ENCODE data around the gene HOXD8. TPM values are rescaled to one million over a fixed set of nuclear protein-coding genes. Genes with fewer than 3 reads are reported as not detected.

Gene HOXD8
- total RNA-seq, 1 experiment from 2014 or later, result not detected

DNA sequence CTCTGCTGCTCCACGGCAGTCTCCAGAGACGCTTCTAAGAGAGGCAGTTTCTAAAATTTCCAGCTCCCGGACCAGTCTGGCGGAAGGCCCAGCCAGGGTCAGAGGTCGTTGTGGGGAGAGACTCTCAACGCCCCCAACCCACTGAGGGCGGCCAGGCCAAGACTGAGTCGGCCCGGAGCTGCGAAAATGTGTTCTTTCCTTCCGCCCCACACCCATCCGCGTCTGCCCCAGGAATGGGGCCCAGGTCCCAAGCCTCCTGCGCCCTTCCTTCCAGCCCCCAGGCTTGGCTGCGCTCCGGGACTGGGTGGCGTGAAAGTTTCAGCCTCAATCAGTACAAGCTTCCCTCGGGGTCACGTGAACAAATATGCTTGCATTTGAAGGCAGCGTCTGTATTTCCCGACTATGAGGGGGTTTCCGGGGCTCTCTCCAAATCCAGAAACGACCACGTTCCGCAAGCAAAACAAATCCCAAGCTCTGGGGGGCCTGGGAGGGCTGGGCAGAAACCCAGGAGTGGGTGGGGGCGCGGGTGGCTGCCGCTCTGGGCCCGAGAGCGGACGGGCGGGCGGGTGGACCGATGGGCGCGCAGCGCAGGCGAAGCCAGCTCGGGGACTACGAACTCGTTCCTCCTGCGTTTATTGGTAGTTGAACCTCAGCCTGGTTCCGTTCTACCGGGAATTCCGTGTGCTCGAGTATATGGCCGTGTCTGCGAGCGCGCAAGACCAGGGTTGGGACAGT, 30.9 kb downstream of the HOXD8 start:
- no peak for DNase-seq (ENCODE audit: unreplicated experiment)
- intact Hi-C loops (cut with micrococcal nuclease), result no loop called here
- ChIA-PET CTCF (interaction anchor here (2.2 kb wide), 1 partner anchor 19 kb away, joined by 10 read pairs; no protein-coding TSS in a partner anchor), POLR2A (interaction anchor here (0.7 kb wide), 1 partner anchor 297 kb away, joined by 3 read pairs; no protein-coding TSS in a partner anchor)
- Mint-ChIP-seq H3K27ac (ENCODE audit: low read depth, unreplicated experiment) (no peak overlapping the region), H3K9me3 (ENCODE audit: unreplicated experiment) (peaks cover 8% of the 10 kb centered on the region), H3K27me3 (ENCODE audit: insufficient read depth, unreplicated experiment) (no peaks in the 10 kb centered on the region), H3K36me3 (ENCODE audit: insufficient read depth, unreplicated experiment) (peaks cover 3% of the 10 kb centered on the region), H3K4me1 (ENCODE audit: insufficient read depth, unreplicated experiment) (no peaks in the 10 kb centered on the region), H3K4me3 (ENCODE audit: unreplicated experiment) (no peak overlapping the region)
- BruUV-seq (replicated peaks), result no TSS peak
- TF ChIP-seq, protein P1, sequence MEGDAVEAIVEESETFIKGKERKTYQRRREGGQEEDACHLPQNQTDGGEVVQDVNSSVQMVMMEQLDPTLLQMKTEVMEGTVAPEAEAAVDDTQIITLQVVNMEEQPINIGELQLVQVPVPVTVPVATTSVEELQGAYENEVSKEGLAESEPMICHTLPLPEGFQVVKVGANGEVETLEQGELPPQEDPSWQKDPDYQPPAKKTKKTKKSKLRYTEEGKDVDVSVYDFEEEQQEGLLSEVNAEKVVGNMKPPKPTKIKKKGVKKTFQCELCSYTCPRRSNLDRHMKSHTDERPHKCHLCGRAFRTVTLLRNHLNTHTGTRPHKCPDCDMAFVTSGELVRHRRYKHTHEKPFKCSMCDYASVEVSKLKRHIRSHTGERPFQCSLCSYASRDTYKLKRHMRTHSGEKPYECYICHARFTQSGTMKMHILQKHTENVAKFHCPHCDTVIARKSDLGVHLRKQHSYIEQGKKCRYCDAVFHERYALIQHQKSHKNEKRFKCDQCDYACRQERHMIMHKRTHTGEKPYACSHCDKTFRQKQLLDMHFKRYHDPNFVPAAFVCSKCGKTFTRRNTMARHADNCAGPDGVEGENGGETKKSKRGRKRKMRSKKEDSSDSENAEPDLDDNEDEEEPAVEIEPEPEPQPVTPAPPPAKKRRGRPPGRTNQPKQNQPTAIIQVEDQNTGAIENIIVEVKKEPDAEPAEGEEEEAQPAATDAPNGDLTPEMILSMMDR (IDR thresholded peaks at IDR 0.05; ENCODE audit: unreplicated experiment), result no peak

DNA sequence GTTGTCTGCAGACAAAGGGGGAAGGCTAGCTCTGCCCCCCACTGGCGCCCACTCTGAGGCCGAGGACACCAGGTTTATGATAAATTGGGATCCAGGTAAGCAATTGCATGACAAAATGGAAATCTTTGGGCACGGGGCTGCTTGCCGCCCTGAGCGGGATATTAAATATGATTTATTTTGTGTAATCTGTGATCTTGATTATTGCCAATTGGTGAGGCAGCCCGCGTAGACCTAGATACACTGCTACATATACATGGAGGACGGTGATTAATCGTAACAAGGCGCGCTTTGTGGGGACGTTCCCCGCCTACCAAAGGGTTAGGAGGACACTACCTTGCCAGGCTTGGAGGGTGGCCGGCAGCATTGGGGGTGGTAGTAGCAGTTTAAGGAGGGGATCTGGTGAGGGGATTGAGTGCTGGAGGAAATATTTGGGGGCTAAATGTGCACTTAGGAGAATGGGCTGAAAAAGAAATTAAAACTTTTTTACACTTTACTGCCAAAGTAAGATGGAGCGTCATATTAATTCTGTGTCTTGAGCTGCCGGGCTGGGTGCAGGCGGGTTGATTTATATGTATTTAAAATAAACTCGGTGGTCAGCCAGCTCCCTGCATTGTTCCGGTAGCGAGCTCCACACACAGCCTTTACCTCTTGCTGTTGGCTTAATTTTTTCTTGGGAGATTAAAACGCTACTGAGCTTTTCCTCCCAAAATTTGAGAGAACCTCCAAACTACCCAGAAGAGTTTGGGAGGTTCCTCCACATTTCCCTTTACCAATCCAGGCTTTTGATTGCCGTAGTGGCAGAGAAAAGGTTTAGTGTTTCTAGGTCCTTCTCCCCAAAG, 31.7 kb downstream of the HOXD8 start:
- Mint-ChIP-seq H3K27ac (ENCODE audit: low read depth, unreplicated experiment) (no peak overlapping the region), H3K9me3 (ENCODE audit: unreplicated experiment) (peaks cover 8% of the 10 kb centered on the region), H3K36me3 (ENCODE audit: insufficient read depth, unreplicated experiment) (no peaks in the 10 kb centered on the region), H3K27me3 (ENCODE audit: insufficient read depth, unreplicated experiment) (no peaks in the 10 kb centered on the region), H3K4me3 (ENCODE audit: unreplicated experiment) (no peak overlapping the region), H3K4me1 (ENCODE audit: insufficient read depth, unreplicated experiment) (no peaks in the 10 kb centered on the region)
- CTCF ChIA-PET, result interaction anchor here (0.7 to 2.6 kb wide), 3 partner anchors 20 to 493 kb away, joined by 3 to 10 read pairs (median 10); no protein-coding TSS in a partner anchor
- DNase-seq (ENCODE audit: unreplicated experiment), result no peak
- no TSS peak for BruUV-seq (replicated peaks)
- POLR2A ChIA-PET, result interaction anchor here (0.8 kb wide), 1 partner anchor 1053 kb away, joined by 4 read pairs; no protein-coding TSS in a partner anchor
- TF ChIP-seq, protein P1 (IDR thresholded peaks at IDR 0.05; ENCODE audit: unreplicated experiment), result no peak
- intact Hi-C loops (cut with micrococcal nuclease), result no loop called here

DNA sequence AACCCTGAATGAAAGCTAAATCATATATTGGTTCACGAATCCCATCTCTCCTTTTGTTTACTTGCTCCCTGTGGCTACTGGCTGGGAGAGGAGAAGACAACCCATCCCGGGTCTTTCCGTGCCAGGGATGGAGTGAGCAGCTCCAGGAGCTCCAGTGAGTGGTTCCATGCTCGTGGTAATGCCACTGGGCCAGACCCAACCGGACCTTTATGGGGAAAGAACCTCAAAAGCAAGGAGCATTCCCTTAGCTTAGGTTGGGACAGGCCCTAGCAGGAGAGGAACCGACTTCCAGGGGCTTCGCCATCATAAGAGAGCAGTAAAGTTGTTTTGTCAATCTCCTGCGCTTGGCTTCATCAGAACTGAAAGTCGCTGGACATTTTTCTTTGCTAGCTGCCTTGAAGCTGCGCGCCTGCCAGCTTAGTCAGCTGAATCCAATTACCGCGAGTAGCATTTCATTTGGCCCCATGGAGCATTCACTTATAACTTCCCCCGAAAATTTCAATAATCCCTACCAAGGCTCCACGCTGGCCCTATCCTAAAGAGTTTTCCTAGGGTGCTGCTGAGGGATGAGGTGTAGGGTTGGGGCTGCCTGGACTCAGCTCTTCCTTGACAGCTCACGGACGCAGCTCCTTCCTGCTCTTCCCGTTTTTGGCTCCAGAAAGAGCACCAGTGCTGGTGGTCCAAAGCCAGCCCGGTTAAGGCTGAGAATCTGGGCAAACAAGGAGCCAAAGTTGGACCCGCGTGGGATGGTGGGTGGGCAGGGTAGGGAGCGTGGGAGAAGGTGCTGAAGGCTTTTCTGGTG, 32.5 kb downstream of the HOXD8 start:
- TF ChIP-seq, protein P1 (IDR thresholded peaks at IDR 0.05; ENCODE audit: unreplicated experiment), result no peak
- Mint-ChIP-seq H3K9me3 (ENCODE audit: unreplicated experiment) (peaks cover 8% of the 10 kb centered on the region), H3K4me3 (ENCODE audit: unreplicated experiment) (no peak overlapping the region), H3K27me3 (ENCODE audit: insufficient read depth, unreplicated experiment) (no peaks in the 10 kb centered on the region), H3K27ac (ENCODE audit: low read depth, unreplicated experiment) (no peak overlapping the region), H3K4me1 (ENCODE audit: insufficient read depth, unreplicated experiment) (no peaks in the 10 kb centered on the region), H3K36me3 (ENCODE audit: insufficient read depth, unreplicated experiment) (no peaks in the 10 kb centered on the region)
- no peak for DNase-seq (ENCODE audit: unreplicated experiment)
- CTCF ChIA-PET, result interaction anchor here (0.6 to 2.6 kb wide), 6 partner anchors 21 to 650 kb away, joined by 3 to 10 read pairs (median 4); no protein-coding TSS in a partner anchor
- intact Hi-C loops (cut with micrococcal nuclease), result no loop called here
- no TSS peak for BruUV-seq (replicated peaks)
- POLR2A ChIA-PET, result interaction anchor here (0.8 kb wide), 1 partner anchor 1052 kb away, joined by 4 read pairs; no protein-coding TSS in a partner anchor

Data from MCF 10A (cell line).